Measurements from ENCODE around the gene HSF2BP.
"Not testable (repeated sequence)": the region's sequence is repeated elsewhere in the genome, so short reads cannot be mapped to it uniquely, and the experiment has no call there.

Gene HSF2BP

GRCh38 chr21:43659136-43660000 is at the start of gene HSF2BP, which contains the start of gene RRP1B:
TSS of gene HSF2BP (minus strand) at chr21:43659488. CDS start at chr21:43658096, 1,392 bp downstream.
TSS of gene RRP1B (plus strand) at chr21:43659560. CDS start at chr21:43659665, 105 bp downstream.
- DNase-seq (ENCODE audit: low spot score) = peak; percentile 99

DNA sequence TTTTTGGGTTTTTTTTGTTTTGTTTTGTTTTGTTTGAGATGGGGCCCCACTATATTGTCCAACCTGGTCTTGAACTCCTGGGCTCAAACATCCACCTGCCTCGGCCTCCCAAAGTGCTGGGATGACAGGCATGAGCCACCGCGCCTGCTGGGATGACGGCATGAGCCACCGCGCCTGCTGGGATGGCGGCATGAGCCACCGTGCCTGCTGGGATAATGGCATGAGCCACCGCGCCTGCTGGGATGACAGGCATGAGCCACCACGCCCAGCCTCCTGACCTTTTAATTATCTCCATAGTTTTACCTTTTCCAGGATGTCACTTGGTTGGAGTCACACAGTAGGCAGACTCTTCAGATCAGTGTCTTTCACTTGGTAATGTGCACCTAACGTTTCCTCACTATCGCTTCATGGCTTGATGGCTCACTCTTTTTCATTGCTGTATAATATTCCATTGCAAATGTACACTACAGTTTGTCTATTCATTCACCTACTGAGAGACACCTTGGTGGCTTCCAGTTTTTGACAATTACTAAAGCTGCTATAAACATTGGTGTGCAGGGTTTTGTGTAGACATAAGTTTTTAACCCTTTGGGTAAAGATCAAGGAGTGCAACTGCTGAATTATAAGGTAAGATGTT is 49.6 kb upstream of the HSF2BP start:
- no peak for DNase-seq (ENCODE audit: low spot score)

DNA sequence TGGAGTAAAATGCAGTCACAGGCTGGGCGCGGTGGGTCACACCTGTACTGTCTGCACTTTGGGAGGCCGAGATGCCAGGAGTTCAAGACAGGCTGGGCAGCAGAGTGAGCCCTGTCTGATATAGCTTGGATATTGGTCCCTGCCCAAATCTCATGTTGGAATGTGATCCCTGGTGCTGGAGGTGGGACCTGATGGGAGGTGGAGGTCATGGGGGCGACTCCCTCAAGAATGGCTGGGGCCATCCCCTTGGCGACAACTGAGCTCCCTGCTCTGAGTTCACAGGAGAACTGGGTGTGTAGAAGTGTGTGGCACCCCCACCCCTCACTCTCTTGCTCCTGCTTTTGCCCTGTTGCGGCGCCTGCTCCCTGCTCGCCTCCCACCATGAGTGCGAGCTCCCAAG is 48.2 kb upstream of the HSF2BP start:
- DNase-seq (ENCODE audit: low spot score) = no peak

- DNase-seq (ENCODE audit: low spot score) = peak; percentile 59
These were observed 44.0 kb upstream of the HSF2BP start for GRCh38 chr21:43703035-43703880.

GRCh38 chr21:43702785-43703034 is 43.4 kb upstream of the HSF2BP start:
- DNase-seq (ENCODE audit: low spot score) = no peak

DNA sequence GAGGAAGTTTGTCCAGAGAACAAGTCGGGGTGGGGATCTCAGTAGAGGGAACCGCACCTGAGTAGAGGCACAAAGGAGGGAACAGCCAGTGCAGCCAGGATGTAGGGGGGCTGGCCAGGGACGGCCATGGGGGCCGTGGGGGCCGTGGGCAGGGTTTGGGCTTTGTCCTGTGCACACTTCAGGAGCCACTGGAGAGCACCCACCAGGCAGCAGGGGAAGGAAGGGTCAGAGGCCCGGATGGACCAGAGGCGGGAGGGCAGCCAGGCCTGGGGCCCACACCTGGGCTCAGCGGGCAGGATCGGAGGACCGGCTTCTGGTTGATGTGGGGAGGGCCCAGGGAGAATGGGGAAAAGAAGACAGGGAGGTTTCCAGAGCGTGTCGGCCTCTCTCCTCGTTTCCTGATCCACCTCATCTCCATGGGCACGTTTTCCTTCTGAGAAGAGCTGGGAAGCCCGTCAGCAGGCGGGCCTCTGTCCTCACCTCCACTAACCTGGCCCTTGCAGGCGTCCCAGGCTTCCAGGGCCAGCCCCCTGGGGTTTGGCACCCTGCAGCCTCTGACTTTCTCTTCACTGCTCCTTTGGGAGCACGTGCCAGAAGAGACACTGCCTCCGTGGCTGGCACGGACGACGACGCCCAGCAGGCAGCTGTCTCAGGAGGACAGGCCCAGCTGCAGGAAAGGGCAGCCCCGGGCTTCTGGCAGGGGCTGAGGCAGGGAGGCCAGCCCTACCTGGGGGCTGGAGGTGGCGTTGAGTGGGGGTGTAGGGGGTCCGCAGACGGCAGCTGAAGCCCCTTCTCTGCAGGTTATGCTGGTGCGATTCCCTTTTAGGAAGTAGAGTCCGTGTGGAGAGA is 42.9 kb upstream of the HSF2BP start:
- no peak for DNase-seq (ENCODE audit: low spot score)

DNA sequence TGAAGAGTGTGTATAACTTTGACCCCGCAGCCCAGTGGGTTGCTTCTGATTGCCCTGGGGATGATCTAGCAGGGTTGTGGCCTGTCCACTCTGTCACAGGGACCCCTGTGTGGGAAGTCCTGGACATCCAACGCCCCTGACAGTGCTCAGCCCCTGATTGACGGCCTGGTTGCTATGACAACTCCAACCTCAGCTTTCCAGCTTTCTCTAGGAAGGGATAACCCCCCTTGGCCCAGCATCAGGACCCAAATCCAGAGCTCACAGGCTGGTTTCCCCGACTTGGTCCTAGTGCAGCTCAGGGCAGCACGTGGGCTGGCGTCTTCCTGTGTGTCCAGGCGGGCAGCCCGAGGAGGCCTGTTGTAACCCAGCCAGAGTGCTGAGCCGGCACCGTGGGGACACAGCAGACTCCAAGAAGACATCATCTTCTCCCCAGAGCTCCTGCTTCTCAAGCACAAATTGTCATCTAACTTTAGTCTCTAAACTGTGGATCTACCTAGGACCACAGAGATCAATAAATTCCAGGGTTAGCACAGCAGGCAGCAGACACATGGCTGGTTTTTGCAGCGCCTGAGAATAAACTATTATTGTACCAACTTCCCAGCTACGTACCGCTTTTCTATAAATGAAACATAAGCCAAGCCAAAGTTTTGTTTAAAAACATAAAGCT is 40.8 kb upstream of the HSF2BP start:
- no peak for DNase-seq (ENCODE audit: low spot score)

DNA sequence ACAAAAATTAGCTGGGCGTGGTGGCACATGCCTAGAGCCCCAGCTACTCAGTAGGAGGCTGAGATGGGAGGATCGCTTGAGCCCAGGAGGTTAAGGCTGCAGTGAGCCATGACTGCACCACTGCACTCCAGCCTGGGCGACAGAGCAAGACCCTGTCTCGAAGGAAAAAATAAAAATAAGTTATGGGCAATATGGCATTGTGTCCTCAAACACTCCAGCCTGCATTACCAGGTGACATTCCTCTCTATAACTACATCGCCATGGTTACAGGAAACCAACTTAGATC is 40.1 kb upstream of the HSF2BP start:
- DNase-seq (ENCODE audit: low spot score) = not testable (repeated sequence)

DNA sequence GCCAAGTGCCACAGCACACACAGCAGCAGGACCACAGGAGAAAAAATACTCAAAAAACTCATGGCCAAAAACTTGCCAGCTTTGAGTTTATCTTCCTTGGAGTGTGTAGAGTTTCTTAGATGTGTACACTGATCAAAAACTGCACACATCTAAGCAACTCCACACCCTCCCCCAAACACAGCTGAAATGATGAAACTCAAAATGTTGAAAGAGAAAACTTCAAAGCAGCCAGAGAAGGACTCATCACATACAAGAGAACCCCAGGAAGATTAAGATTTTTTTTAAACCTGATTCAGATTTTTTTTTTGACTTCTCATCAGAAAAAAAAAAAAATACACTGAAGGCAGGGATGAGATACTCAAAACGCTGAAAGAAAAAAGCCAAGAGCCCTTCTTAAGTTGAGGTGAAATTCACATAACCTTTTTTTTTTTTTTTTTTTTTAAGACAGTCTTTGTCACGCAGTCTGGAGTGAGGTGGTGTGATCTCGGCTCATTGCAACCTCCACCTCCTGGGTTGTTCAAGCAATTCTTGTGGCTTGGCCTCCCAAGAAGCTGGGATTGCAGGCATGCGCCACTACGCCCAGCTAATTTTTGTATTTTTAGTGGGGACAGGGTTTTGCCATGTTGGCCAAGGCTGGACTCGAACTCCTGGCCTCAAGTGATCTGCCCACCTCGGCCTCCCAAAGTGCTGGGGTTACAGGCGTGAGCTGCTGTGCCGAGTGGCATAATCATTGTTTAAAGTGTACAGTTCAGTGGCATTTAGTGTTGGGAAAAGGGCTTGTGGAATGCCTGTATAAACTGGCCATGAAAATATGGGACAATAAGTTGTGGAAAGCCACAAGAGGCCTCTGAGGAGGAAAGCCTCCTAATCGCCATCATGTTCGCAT is 38.7 kb upstream of the HSF2BP start:
- no peak for DNase-seq (ENCODE audit: low spot score)

DNA sequence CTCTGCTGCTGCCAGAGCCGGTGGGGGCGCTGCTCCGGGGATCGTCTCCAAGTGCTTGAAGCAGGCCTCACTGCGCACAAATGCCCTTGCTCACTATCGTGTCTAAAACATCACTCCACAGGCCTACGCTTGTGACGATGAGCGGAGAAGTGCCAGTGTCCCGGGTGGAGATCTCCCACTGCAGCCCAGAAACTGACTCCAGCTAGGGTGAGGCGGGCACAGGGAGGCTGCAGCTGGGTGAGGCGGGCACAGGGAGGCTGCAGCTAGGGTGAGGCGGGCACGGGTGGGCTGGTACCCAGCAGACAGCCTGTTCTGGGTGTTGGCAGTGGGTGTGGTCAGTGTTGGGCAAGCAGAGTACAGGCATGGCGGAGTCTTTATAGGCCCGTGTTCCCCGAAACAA is 36.9 kb upstream of the HSF2BP start:
- no peak for DNase-seq (ENCODE audit: low spot score)

DNA sequence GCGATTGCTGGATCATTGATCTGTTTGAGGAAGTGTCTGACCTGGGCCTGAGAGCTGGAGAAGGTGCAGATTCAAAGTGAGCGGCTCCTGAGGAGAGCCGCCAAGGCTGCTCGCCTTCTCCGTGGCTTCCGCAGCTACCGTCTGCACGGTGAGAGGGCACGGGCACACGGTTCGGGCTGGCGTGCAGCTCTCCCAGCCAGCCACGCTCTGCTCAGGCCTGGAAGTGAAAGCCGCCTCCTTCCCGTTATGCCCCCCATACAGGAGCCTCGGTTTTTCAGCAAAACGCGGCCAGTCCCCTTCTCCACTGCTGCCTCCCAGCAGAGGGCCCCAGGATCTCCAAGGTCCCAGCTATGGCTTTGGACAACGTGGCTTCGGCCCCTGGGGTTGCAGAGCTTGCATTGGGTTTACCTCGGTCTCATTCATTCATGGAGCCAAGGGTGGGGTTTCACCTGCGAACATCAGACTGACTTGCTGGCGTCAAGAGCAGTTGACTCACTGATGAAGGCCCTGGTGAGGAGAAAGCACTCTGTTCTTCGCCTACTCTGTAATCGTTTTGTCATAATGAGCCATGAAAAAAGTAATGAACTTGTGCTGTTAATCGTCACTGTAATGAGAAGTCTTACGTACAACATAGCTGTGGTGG is 35.3 kb upstream of the HSF2BP start:
- no peak for DNase-seq (ENCODE audit: low spot score)

DNA sequence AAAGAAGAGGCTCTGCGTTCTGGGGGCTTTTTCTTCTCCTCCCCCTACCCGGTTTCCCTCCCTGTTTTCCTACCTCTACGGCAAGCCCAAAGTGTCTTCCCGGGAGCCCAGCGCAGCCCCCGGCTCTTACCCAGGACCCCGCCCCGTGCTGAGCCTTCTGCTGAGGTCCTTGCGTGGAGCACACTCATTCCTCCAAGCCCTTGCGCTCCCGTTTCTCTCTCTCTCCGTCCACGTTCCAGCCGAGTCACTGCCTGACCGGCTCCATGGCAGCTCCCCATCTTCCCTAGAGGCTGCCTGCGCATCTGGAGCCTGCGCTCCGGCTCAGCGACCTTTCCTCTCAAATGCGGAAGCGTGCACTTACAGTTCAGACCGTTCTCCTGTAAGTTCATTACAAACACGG is 34.7 kb upstream of the HSF2BP start:
- no peak for DNase-seq (ENCODE audit: low spot score)

- no peak for DNase-seq (ENCODE audit: low spot score)
These were observed 33.7 kb upstream of the HSF2BP start for GRCh38 chr21:43692949-43693348.

DNA sequence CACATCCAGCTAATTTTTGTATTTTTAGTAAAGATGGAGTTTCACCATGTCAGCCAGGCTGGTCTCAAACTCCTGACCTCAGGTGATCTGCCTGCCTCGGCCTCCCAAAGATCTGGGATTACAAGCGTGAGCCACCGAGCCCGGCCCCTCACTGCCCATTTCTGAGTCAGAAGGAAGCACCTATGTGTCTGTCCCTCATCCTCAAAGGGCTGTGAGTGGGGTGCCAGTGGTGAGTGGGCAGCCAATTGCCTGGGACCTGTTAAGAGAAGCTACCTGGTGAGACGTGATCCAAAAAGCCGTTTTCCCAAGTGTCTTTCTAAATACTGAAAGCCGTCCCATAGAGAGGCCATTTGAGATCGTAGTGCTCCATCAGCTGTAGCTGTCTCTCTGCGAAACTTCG is 32.5 kb upstream of the HSF2BP start:
- DNase-seq (ENCODE audit: low spot score) = no peak

GRCh38 chr21:43691086-43691795 is 32.0 kb upstream of the HSF2BP start:
- DNase-seq (ENCODE audit: low spot score) = no peak

GRCh38 chr21:43690346-43690745 is 31.1 kb upstream of the HSF2BP start:
- no peak for DNase-seq (ENCODE audit: low spot score)

GRCh38 chr21:43689556-43690337 is 30.5 kb upstream of the HSF2BP start:
- DNase-seq (ENCODE audit: low spot score) = no peak

DNA sequence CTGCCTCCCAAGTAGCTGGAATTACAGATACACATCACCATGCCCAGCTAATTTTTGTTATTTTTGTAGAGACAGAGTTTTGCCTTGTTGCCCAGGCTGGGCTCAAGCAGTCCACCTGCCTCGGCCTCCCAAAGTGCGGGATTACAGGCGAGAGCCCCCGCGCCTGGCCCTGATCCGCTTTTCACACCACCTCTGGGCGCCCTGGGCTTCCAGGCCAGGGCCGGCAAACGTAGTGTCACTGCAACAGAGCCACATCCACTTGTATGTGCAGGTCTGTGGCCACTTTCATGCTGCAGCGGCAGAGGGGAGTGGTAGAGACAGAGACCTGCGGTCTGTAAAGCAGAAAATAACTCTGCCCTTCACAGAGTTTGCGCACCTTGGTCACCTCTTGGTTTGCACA is 29.6 kb upstream of the HSF2BP start:
- no peak for DNase-seq (ENCODE audit: low spot score)
